Skeletal muscle tissue (tissue), 4 donors: ENCODE data around the gene ADORA2B. TPM values are rescaled to one million over a fixed set of nuclear protein-coding genes. Genes with fewer than 3 reads are reported as not detected.
A peak's percentile ranks its signal among the peaks of the same experiment; 100 is the strongest.
"Not testable (repeated sequence)": the region's sequence is repeated elsewhere in the genome, so short reads cannot be mapped to it uniquely, and the experiment has no call there.

ENCODE experiments used
- H3K27ac ChIP-seq: one replicate; pipeline ENCODE4 v1.7.0; 2013; ENCODE audit warnings: mild to moderate bottlenecking, low read depth, low read length, inconsistent platforms
- H3K27me3 ChIP-seq, 3 donors: one replicate each; pipeline ENCODE4 v1.7.0; 2013; ENCODE audit warnings: low read length in 3 of 3; ENCODE audit not compliant: control insufficient read depth in 3 of 3, insufficient read depth in 3 of 3
- H3K36me3 ChIP-seq, 3 donors: one replicate each; pipeline ENCODE4 v1.7.0; 2013; ENCODE audit warnings: low read length in 3 of 3; ENCODE audit not compliant: control insufficient read depth in 3 of 3, insufficient read depth in 3 of 3
- H3K4me1 ChIP-seq, 3 donors: one replicate each; pipeline ENCODE4 v1.7.0; 2013; ENCODE audit warnings: low read length in 3 of 3, mild to moderate bottlenecking in 3 of 3; ENCODE audit not compliant: control insufficient read depth in 3 of 3, insufficient read depth in 3 of 3
- H3K4me3 ChIP-seq, 3 donors: one replicate each; pipeline ENCODE4 v1.7.0; 2013; ENCODE audit warnings: low read length in 3 of 3
- H3K9ac ChIP-seq, 3 donors: one replicate each; pipeline ENCODE4 v1.7.0; 2013; ENCODE audit warnings: low read length in 3 of 3, mild to moderate bottlenecking in 3 of 3, moderate library complexity in 2 of 3, low read depth in 1 of 3
- H3K9me3 ChIP-seq, 3 donors: one replicate each; pipeline ENCODE4 v1.7.0; 2013; ENCODE audit warnings: low read length in 3 of 3; ENCODE audit not compliant: control insufficient read depth in 3 of 3
- total RNA-seq: library from RNA; depleted of rRNA; stranded (reverse); fragments of >200 nt; gene quantifications from one replicate; pipeline ENCODE4 v1.2.3, GENCODE V29; 2014
- donor health status: Osteomylitis.

The ADORA2B gene
- total RNA-seq: 3.1 TPM

- H3K27ac ChIP-seq: no peak within 1 kb of the TSS
- H3K4me1 ChIP-seq: peaks cover 5 to 14% (median 14%) of the 10 kb centered on the region in 3 donors
- peak within 1 kb of the TSS in 2 of 3 donors; percentile 53 to 57 for H3K9ac ChIP-seq
- H3K4me3 ChIP-seq: peak within 1 kb of the TSS; percentile 82 to 85 (median 84)
- no peaks in the 10 kb centered on the region for H3K36me3 ChIP-seq
- H3K9me3 ChIP-seq: no peaks in the 10 kb centered on the region
- H3K27me3 ChIP-seq: peaks cover 20 to 36% (median 33%) of the 10 kb centered on the region in 3 donors
These were observed at the start of gene ADORA2B for GRCh38 chr17:15944759-15945526. Gene ADORA2B (plus strand): TSS chr17:15945130. CDS start chr17:15945249, 119 bp downstream.

- H3K27me3 ChIP-seq: no peaks in the 10 kb centered on the region
- peaks cover 0 to 2% (median 0%) of the 10 kb centered on the region in 3 donors for H3K4me1 ChIP-seq
- H3K4me3 ChIP-seq: no peak overlapping the region
- H3K9me3 ChIP-seq: no peaks in the 10 kb centered on the region
- H3K27ac ChIP-seq: no peak overlapping the region
- no peaks in the 10 kb centered on the region for H3K36me3 ChIP-seq
- no peak overlapping the region for H3K9ac ChIP-seq
These were observed 48.7 kb upstream of the ADORA2B start for GRCh38 chr17:15896277-15896676.

- Histone ChIP-seq H3K4me3 (no peak overlapping the region), H3K4me1 (peaks cover 0 to 2% (median 0%) of the 10 kb centered on the region in 3 donors), H3K9ac (no peak overlapping the region), H3K27ac (no peak overlapping the region), H3K9me3 (no peaks in the 10 kb centered on the region), H3K27me3 (no peaks in the 10 kb centered on the region), H3K36me3 (no peaks in the 10 kb centered on the region)
These were observed 48.1 kb upstream of the ADORA2B start for GRCh38 chr17:15896834-15897233.

- H3K36me3 ChIP-seq, H3K9me3 ChIP-seq: not testable (repeated sequence)
These were observed 45.3 kb upstream of the ADORA2B start for GRCh38 chr17:15899596-15899995.

GRCh38 chr17:15900871-15901270 is 44.1 kb upstream of the ADORA2B start:
- Histone ChIP-seq H3K4me1 (no peaks in the 10 kb centered on the region), H3K27ac (no peak overlapping the region), H3K4me3 (no peak overlapping the region), H3K36me3 (no peaks in the 10 kb centered on the region), H3K9me3 (no peaks in the 10 kb centered on the region), H3K27me3 (no peaks in the 10 kb centered on the region), H3K9ac (no peak overlapping the region)

More at GRCh38 chr17:15899596-15899995, 45.3 kb upstream of the ADORA2B start:
- not testable (repeated sequence) for H3K4me3 ChIP-seq, H3K4me1 ChIP-seq, H3K27ac ChIP-seq, H3K9ac ChIP-seq, H3K27me3 ChIP-seq

GRCh38 chr17:15905236-15905635 is 39.7 kb upstream of the ADORA2B start:
- H3K9ac ChIP-seq, H3K27me3 ChIP-seq, H3K9me3 ChIP-seq, H3K36me3 ChIP-seq, H3K4me1 ChIP-seq, H3K27ac ChIP-seq, H3K4me3 ChIP-seq: not testable (repeated sequence)

GRCh38 chr17:15907290-15907689 is 37.6 kb upstream of the ADORA2B start:
- H3K9ac ChIP-seq: no peak overlapping the region
- no peak overlapping the region for H3K4me3 ChIP-seq
- no peak overlapping the region for H3K27ac ChIP-seq
- H3K27me3 ChIP-seq: peaks cover 0 to 2% (median 0%) of the 10 kb centered on the region in 3 donors
- no peaks in the 10 kb centered on the region for H3K36me3 ChIP-seq
- H3K9me3 ChIP-seq: no peaks in the 10 kb centered on the region
- H3K4me1 ChIP-seq: peaks cover 0 to 3% (median 0%) of the 10 kb centered on the region in 3 donors

- peaks cover 0 to 3% (median 0%) of the 10 kb centered on the region in 3 donors for H3K4me1 ChIP-seq
- no peaks in the 10 kb centered on the region for H3K36me3 ChIP-seq
- H3K27ac ChIP-seq: no peak overlapping the region
- peaks cover 0 to 2% (median 0%) of the 10 kb centered on the region in 3 donors for H3K27me3 ChIP-seq
- no peak overlapping the region for H3K9ac ChIP-seq
- no peaks in the 10 kb centered on the region for H3K9me3 ChIP-seq
- H3K4me3 ChIP-seq: no peak overlapping the region
These were observed 36.6 kb upstream of the ADORA2B start for GRCh38 chr17:15908378-15908777.

GRCh38 chr17:15909481-15909991 is 35.4 kb upstream of the ADORA2B start:
- Histone ChIP-seq H3K9ac (no peak overlapping the region), H3K27me3 (peaks cover 0 to 2% (median 0%) of the 10 kb centered on the region in 3 donors), H3K4me3 (no peak overlapping the region), H3K9me3 (no peaks in the 10 kb centered on the region), H3K27ac (no peak overlapping the region), H3K36me3 (no peaks in the 10 kb centered on the region), H3K4me1 (peaks cover 0 to 4% (median 3%) of the 10 kb centered on the region in 3 donors)

- Histone ChIP-seq H3K36me3 (no peaks in the 10 kb centered on the region), H3K4me3 (no peak overlapping the region), H3K9ac (no peak overlapping the region), H3K9me3 (no peaks in the 10 kb centered on the region), H3K4me1 (peaks cover 0 to 5% (median 3%) of the 10 kb centered on the region in 3 donors), H3K27ac (no peak overlapping the region), H3K27me3 (peaks cover 0 to 3% (median 2%) of the 10 kb centered on the region in 3 donors)
These were observed 34.1 kb upstream of the ADORA2B start for GRCh38 chr17:15910791-15911190.
